Activated naive CD8-positive, alpha-beta T cell treated with anti-CD3 and anti-CD28 coated beads, Interleukin-2, amount 10 ng/mL, durations not matched to agents 7 days and 5 days (primary cell): Measurements from ENCODE around the gene PYROXD2. TPM values are rescaled to one million over a fixed set of nuclear protein-coding genes. Genes with fewer than 3 reads are reported as not detected.

Experiments used
- ATAC-seq: fragments of 150-1000 bp; cut with Tn5 transposase; one replicate; pipeline ENCODE4 v1.10.0; 2021; ENCODE audit warnings: low read depth, moderate library complexity
- POLR2A ChIA-PET: fragments of 350-600 bp; sonication (Branson Sonifier 250); formaldehyde crosslinking; loops from one replicate; lab custom pipeline; 2021; ENCODE audit warnings: antibody characterized with exemption; lab: Charles Lee
- DNase-seq: peaks from one replicate; pipeline ENCODE4 v3.0.0; 2021
- H3K27ac Mint-ChIP-seq: one replicate; pipeline ENCODE4 v1.8.0; 2022; ENCODE audit warnings: mild to moderate bottlenecking, mixed read lengths
- H3K27me3 Mint-ChIP-seq: one replicate; pipeline ENCODE4 v1.8.0; 2022; ENCODE audit warnings: mild to moderate bottlenecking, moderate library complexity, mixed read lengths
- H3K36me3 Mint-ChIP-seq: one replicate; pipeline ENCODE4 v1.8.0; 2021; ENCODE audit warnings: mild to moderate bottlenecking, mixed read lengths
- H3K4me1 Mint-ChIP-seq: one replicate; pipeline ENCODE4 v1.8.0; 2021; ENCODE audit warnings: mixed read lengths
- H3K4me3 Mint-ChIP-seq: one replicate; pipeline ENCODE4 v1.8.0; 2022; ENCODE audit warnings: mild to moderate bottlenecking, moderate library complexity, mixed read lengths
- H3K9me3 Mint-ChIP-seq: one replicate; pipeline ENCODE4 v1.8.0; 2021; ENCODE audit warnings: mixed read lengths
- total RNA-seq, 2 experiments: library from RNA; stranded (reverse); gene quantifications; one replicate each; pipeline ENCODE4 v1.2.3, GENCODE V29; 2021

PYROXD2 gene
- total RNA-seq, 2 experiments from 2014 or later: 14.0 to 18.0 TPM

GRCh38 chr10:98403812-98404504 is 11.0 kb downstream of the PYROXD2 start:
- Mint-ChIP-seq H3K9me3 (no peaks in the 10 kb centered on the region), H3K27ac (no peak overlapping the region), H3K36me3 (peaks cover 2% of the 10 kb centered on the region), H3K4me1 (no peaks in the 10 kb centered on the region), H3K27me3 (no peaks in the 10 kb centered on the region), H3K4me3 (no peak overlapping the region)
- no peak for ATAC-seq
- no peak for DNase-seq
- POLR2A ChIA-PET: no interaction called here

DNA sequence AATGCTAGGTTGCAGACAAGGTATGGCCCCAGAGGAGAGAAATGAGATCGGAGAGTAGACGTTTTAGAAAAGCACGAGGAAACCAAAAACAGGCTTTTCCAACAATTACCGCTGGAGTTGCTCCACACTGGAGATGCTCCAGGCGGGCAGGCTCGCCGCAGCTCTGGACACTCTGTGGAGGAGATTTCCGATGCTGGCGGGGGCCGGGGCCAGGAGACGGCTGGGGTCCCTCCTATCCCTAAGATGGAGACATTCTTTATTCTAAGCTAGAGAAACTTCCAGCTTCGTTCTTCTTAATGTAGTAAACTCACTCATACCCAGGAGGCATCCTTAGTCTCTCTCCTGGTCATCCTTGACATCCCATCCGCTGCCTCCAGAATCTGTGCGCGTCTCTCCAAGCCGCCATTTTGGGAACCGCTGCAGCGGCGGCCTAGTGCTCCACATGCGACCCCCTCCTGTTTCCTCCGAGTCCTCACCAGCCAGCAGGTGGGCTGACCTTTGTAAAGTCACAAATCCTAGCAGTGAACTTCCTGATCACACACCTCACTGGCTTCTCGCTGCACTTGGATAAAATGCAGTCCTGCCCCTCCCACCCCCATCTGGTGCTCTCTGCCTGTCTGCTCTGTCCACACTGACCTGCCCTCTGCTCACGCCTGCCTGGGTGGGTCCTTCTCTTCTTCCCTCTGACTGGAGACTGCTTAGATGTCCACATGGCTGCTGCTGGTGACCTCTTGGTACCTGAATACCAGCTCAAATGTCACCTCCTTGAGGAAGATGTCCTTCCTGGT is 11.9 kb downstream of the PYROXD2 start:
- DNase-seq: no peak
- ATAC-seq: no peak
- Mint-ChIP-seq H3K27ac (no peak overlapping the region), H3K4me1 (no peaks in the 10 kb centered on the region), H3K4me3 (no peak overlapping the region), H3K9me3 (no peaks in the 10 kb centered on the region), H3K36me3 (peaks cover 2% of the 10 kb centered on the region), H3K27me3 (no peaks in the 10 kb centered on the region)
- POLR2A ChIA-PET: no interaction called here

GRCh38 chr10:98402478-98402877 is 12.5 kb downstream of the PYROXD2 start:
- no peaks in the 10 kb centered on the region for H3K9me3 Mint-ChIP-seq
- no peak for DNase-seq
- POLR2A ChIA-PET: no interaction called here
- H3K36me3 Mint-ChIP-seq: peaks cover 2% of the 10 kb centered on the region
- no peak overlapping the region for H3K27ac Mint-ChIP-seq
- no peak for ATAC-seq
- no peaks in the 10 kb centered on the region for H3K4me1 Mint-ChIP-seq
- H3K4me3 Mint-ChIP-seq: no peak overlapping the region
- no peaks in the 10 kb centered on the region for H3K27me3 Mint-ChIP-seq

GRCh38 chr10:98400482-98400881 is 14.5 kb downstream of the PYROXD2 start:
- DNase-seq (no peak), ATAC-seq (no peak)
- no peaks in the 10 kb centered on the region for H3K4me1 Mint-ChIP-seq
- POLR2A ChIA-PET: no interaction called here
- no peak overlapping the region for H3K27ac Mint-ChIP-seq
- peaks cover 4% of the 10 kb centered on the region for H3K36me3 Mint-ChIP-seq
- H3K9me3 Mint-ChIP-seq: no peaks in the 10 kb centered on the region
- H3K4me3 Mint-ChIP-seq: no peak overlapping the region
- no peaks in the 10 kb centered on the region for H3K27me3 Mint-ChIP-seq

DNA sequence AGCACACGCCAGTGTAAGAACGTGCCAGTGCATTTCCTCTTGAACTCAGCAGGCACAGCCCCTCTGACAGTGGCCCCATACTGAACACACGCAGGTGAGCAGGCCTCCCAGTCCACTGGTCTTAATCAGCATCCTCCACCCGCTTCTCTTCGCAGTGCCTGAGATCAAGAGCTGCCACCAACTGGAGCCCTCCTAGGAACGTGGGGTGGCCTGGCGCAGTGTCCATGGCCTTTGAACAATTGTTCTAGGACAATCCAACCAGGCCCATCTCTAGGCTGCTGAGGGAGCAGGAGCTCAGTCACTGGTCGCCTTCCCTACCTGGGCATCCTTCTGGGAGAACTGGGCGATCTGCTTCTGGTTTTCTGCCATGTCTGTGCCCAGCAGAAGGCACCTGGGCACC is 15.2 kb downstream of the PYROXD2 start:
- ATAC-seq (no peak), DNase-seq (no peak)
- POLR2A ChIA-PET: no interaction called here
- Mint-ChIP-seq H3K4me3 (no peak overlapping the region), H3K36me3 (peaks cover 4% of the 10 kb centered on the region), H3K4me1 (no peaks in the 10 kb centered on the region), H3K27ac (no peak overlapping the region), H3K9me3 (no peaks in the 10 kb centered on the region), H3K27me3 (no peaks in the 10 kb centered on the region)

GRCh38 chr10:98397089-98397600 is 17.8 kb downstream of the PYROXD2 start:
- Mint-ChIP-seq H3K9me3 (no peaks in the 10 kb centered on the region), H3K27ac (no peak overlapping the region), H3K27me3 (no peaks in the 10 kb centered on the region), H3K36me3 (peaks cover 2% of the 10 kb centered on the region), H3K4me3 (no peak overlapping the region), H3K4me1 (peaks cover 2% of the 10 kb centered on the region)
- DNase-seq (no peak), ATAC-seq (no peak)
- POLR2A ChIA-PET: no interaction called here

GRCh38 chr10:98396096-98397063 is 18.6 kb downstream of the PYROXD2 start:
- Mint-ChIP-seq H3K27me3 (no peaks in the 10 kb centered on the region), H3K4me3 (no peak overlapping the region), H3K27ac (no peak overlapping the region), H3K4me1 (peaks cover 7% of the 10 kb centered on the region), H3K36me3 (peaks cover 2% of the 10 kb centered on the region), H3K9me3 (no peaks in the 10 kb centered on the region)
- ATAC-seq (no peak), DNase-seq (no peak)
- POLR2A ChIA-PET: no interaction called here

GRCh38 chr10:98394851-98395440 is 20.0 kb downstream of the PYROXD2 start:
- ATAC-seq (no peak), DNase-seq (no peak)
- Mint-ChIP-seq H3K4me1 (peaks cover 16% of the 10 kb centered on the region), H3K27ac (no peak overlapping the region), H3K4me3 (no peak overlapping the region), H3K27me3 (no peaks in the 10 kb centered on the region), H3K36me3 (peaks cover 2% of the 10 kb centered on the region), H3K9me3 (no peaks in the 10 kb centered on the region)
- POLR2A ChIA-PET: no interaction called here

DNA sequence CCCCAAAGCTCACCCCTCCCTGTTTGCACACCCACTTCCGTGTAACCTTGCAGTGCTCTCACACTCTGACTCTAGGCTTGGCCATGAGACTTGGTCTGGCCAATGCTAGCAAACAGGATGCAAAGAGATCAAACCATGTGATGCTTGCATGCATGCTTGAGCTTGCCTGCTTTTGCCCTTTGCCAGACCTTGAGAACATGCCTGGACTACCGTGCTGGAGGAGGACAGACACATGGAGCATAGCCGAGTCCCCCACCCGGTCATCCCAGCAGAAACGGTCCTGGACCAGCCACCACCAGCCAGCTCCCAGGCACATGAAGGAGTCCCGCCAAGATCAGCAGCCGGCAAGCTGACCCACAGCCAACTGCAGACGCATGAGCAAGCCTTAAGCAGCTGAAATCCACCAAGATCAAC is 23.4 kb downstream of the PYROXD2 start:
- Mint-ChIP-seq H3K4me1 (peaks cover 16% of the 10 kb centered on the region), H3K4me3 (peak overlapping the region; percentile 64), H3K36me3 (peaks cover 2% of the 10 kb centered on the region), H3K27me3 (no peaks in the 10 kb centered on the region), H3K9me3 (no peaks in the 10 kb centered on the region), H3K27ac (peak overlapping the region; percentile 72)
- DNase-seq: no peak
- ATAC-seq: peak; percentile 85
- POLR2A ChIA-PET: interaction anchor here (1.7 kb wide), 1 partner anchor 23 kb away, joined by 8 read pairs; the partner anchor contains the start of gene PYROXD2

DNA sequence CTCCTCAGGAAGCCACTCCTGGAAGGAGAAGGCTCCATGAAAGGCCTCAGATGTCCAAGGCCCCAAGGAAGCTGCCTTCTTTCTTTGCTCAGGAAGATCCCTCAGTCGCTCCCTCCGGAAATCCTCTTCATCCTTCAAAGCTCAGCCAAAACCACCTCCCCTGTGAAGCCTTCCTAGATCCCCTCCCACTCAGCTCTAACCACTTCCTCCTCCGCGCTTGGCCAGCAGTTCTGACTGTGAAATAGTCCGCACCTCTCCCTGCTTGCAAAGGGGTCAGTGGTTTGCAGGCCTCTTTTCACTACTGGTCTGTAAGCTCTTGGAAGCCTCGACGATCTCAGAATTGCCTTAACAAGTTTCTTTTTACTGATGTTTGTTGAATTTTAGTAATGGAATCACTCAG is 23.9 kb downstream of the PYROXD2 start:
- ATAC-seq (peak; percentile 59), DNase-seq (no peak)
- H3K27me3 Mint-ChIP-seq: no peaks in the 10 kb centered on the region
- no peaks in the 10 kb centered on the region for H3K9me3 Mint-ChIP-seq
- H3K27ac Mint-ChIP-seq: peak overlapping the region; percentile 72
- no peaks in the 10 kb centered on the region for H3K36me3 Mint-ChIP-seq
- H3K4me3 Mint-ChIP-seq: peak overlapping the region; percentile 64
- POLR2A ChIA-PET: interaction anchor here (1.7 kb wide), 1 partner anchor 24 kb away, joined by 8 read pairs; the partner anchor contains the start of gene PYROXD2
- H3K4me1 Mint-ChIP-seq: peaks cover 16% of the 10 kb centered on the region

- POLR2A ChIA-PET: no interaction called here
These were observed 24.6 kb downstream of the PYROXD2 start for GRCh38 chr10:98390406-98390805.

GRCh38 chr10:98389398-98389797 is 25.6 kb downstream of the PYROXD2 start:
- H3K36me3 Mint-ChIP-seq: no peaks in the 10 kb centered on the region
- H3K4me1 Mint-ChIP-seq: peaks cover 16% of the 10 kb centered on the region
- H3K27ac Mint-ChIP-seq: no peak overlapping the region
- no peak for DNase-seq
- no peak for ATAC-seq
- POLR2A ChIA-PET: no interaction called here
- no peak overlapping the region for H3K4me3 Mint-ChIP-seq
- no peaks in the 10 kb centered on the region for H3K9me3 Mint-ChIP-seq
- H3K27me3 Mint-ChIP-seq: no peaks in the 10 kb centered on the region

More at GRCh38 chr10:98390406-98390805, 24.6 kb downstream of the PYROXD2 start:
- no peak overlapping the region for H3K4me3 Mint-ChIP-seq
- H3K27me3 Mint-ChIP-seq: no peaks in the 10 kb centered on the region
- ATAC-seq (no peak), DNase-seq (no peak)
- no peaks in the 10 kb centered on the region for H3K36me3 Mint-ChIP-seq
- peaks cover 16% of the 10 kb centered on the region for H3K4me1 Mint-ChIP-seq
- H3K27ac Mint-ChIP-seq: peak overlapping the region; percentile 72
- H3K9me3 Mint-ChIP-seq: no peaks in the 10 kb centered on the region
